Heart right ventricle (tissue), 16 donors: ENCODE measurements around the gene TPST2. TPM values are rescaled to one million over a fixed set of nuclear protein-coding genes. Genes with fewer than 3 reads are reported as not detected.

Experiments
- ATAC-seq, 8 donors: fragments of 200-7000 bp; cut with Tn5 transposase; one replicate each; pipeline ENCODE4 v1.9.1; 2020; ENCODE audit warnings: mild to moderate bottlenecking in 8 of 8, moderate library complexity in 8 of 8, moderate number of reproducible peaks in 1 of 8
- DNase-seq, 2 donors: peaks; one replicate each; pipeline ENCODE4 v3.0.0-alpha.2; 2020
- H3K27ac ChIP-seq, 10 donors: fragments of 200-600 bp; sonication (generic) in 2 of 10; one replicate each; pipeline versions ENCODE4 v1.5.0 to v1.8.0; 2020 to 2022; ENCODE audit warnings: mild to moderate bottlenecking in 3 of 10
- H3K27me3 ChIP-seq, 7 donors: fragments of 200-600 bp; one replicate each; pipeline ENCODE4 v1.8.0; 2021 to 2022; ENCODE audit warnings: mild to moderate bottlenecking in 2 of 7
- H3K36me3 ChIP-seq, 9 donors: fragments of 200-600 bp; sonication (generic) in 1 of 9; one replicate each; pipeline versions ENCODE4 v1.5.0 to v1.8.0; 2020 to 2022; ENCODE audit warnings: mild to moderate bottlenecking in 2 of 9
- H3K4me1 ChIP-seq, 9 donors: fragments of 200-600 bp; sonication (generic) in 1 of 9; one replicate each; pipeline versions ENCODE4 v1.5.0 to v1.8.0; 2020 to 2022; ENCODE audit warnings: mild to moderate bottlenecking in 4 of 9
- H3K4me3 ChIP-seq, 10 donors: fragments of 200-600 bp; sonication (generic) in 2 of 10; one replicate each; pipeline versions ENCODE4 v1.5.0 to v1.8.0; 2020 to 2022; ENCODE audit warnings: mild to moderate bottlenecking in 7 of 10, moderate library complexity in 2 of 10
- H3K9me3 ChIP-seq, 11 donors: fragments of 200-600 bp in 10 of 11; sonication (generic) in 2 of 11; one replicate each; pipeline versions ENCODE4 v1.5.0 to v1.8.0; 2013 to 2022; ENCODE audit warnings: mild to moderate bottlenecking in 2 of 11, control low read depth in 1 of 11, moderate library complexity in 1 of 11
- CTCF ChIP-seq, 9 donors: fragments of 200-600 bp; sonication (generic) in 2 of 9; IDR thresholded peaks; one replicate each; pipeline versions ENCODE4 v1.5.0 to v1.8.0; 2021 to 2022; ENCODE audit warnings: antibody characterized with exemption in 9 of 9, mild to moderate bottlenecking in 5 of 9, moderate library complexity in 1 of 9
- WGBS, 2 donors: extraction: QIAGEN DNeasy Blood & Tissue Kit; methylation state at CpG; one replicate each; pipeline ENCODE4 v1.1.7; 2013; ENCODE audit warnings: inconsistent platforms in 1 of 2; 5-methylcytosine and 5-hydroxymethylcytosine counted together
- intact Hi-C, 10 donors: fragments of 100-400 bp; cut with DNase I; formaldehyde crosslinking; loops; one replicate each; pipeline versions ENCODE4 v1.11.1 to v1.14.2; 2022
- polyA plus RNA-seq, 2 donors: library from polyadenylated mRNA; stranded (reverse); fragments of 200-250 nt; gene quantifications; one replicate each; pipeline ENCODE4 v1.2.3, GENCODE V29; 2013
- total RNA-seq, 10 donors: library from RNA; stranded (reverse); fragmentation: NEBNext Ultra II Directional in 3 of 10; extraction: Animal tissue kit (Norgen Biotek cat#: 25700) in 3 of 10; gene quantifications; one replicate each; pipeline versions ENCODE4 v1.2.1 to v1.2.4, GENCODE V29; 2021 to 2023
- donor health status: Arrhythmogenic right ventricular cardiomyopathy.
- donor health status: ischemic (EF 13 %, LVEDD 7.1; RV severe dilation, severe dysfunction).
- donor health status: healthy with polysubstance abuse.
- donor health status: DM: no; HTN: yes; CAD: no.
- donor health status: DM: no; HTN: no; CAD: no.
- donor health status: ischemic (EF 25% LVEDD 6.9; RV normal size, moderate dysfunction).
- donor health status: ischemic (EF 25% LVEDD 5.7; RV mildly dilated, moderate dysfunction).
- donor health status: healthy.
- donor health status: DM: yes; HTN: yes; CAD: no.
- donor health status: Ischemic cardiomyopathy.
- donor health status: ischemic (EF 35%, LVEDD 5.7; RV mildly dilated, moderate dysfunction).
- donor health status: nonischemic (EF 11% LVEDD 7.7; RV severe dilation, severe dysfunction).
- donor health status: DM: yes; HTN: yes; CAD: no.
- donor health status: PGD.
- donor health status: ischemic (EF 29% LVEDD 5.4; RV normal size, mild dysfunction).
- donor health status: nonischemic (EF 23%, LVEDD 6.1; RV moderate dilation, normal function).

The TPST2 gene
- total and polyA plus RNA-seq, 12 donors: 11.1 to 41.5 (median 21.7) TPM

GRCh38 chr22:26624803-26625202, 34.9 kb upstream of the TPST2 start:
- ATAC-seq: no peak
- DNase-seq: no peak
- Histone ChIP-seq H3K4me1 (peaks cover 0 to 5% (median 1%) of the 10 kb centered on the region in 9 donors), H3K9me3 (no peaks in the 10 kb centered on the region), H3K36me3 (no peaks in the 10 kb centered on the region), H3K4me3 (no peak overlapping the region), H3K27ac (no peak overlapping the region), H3K27me3 (no peaks in the 10 kb centered on the region)
- 86% methylated on average over 12 of the region's 12 CpGs for WGBS, 2 donors
- intact Hi-C loops: loop anchor here in 1 of 10 donors (5.0 kb wide), 1 partner anchor 33 kb away; the partner anchor contains the start of gene TPST2
- TF ChIP-seq CTCF (IDR thresholded peaks at IDR 0.05): no peak

DNA sequence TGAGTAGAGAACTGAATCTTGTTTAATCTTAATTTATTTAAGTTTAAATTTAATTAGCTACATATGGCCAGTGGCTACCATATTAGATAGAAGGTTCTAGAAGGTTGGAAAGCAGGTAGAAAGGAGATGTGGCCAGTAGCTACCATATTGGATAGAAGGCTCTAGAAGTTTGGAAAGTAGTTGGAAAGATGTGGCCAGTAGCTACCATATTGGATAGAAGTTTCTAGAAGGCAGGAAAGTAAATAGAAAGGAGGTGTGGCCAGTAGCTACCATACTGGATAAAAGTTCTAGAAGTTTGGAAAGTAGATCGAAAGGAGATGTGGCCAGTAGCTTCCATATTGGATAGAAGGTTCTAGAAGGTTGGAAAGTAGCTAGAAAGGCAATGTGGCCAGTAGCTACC, 34.1 kb upstream of the TPST2 start:
- peaks cover 0 to 13% (median 9%) of the 10 kb centered on the region in 9 donors for H3K4me1 ChIP-seq
- no peaks in the 10 kb centered on the region for H3K27me3 ChIP-seq
- no peak overlapping the region for H3K27ac ChIP-seq
- H3K36me3 ChIP-seq: no peaks in the 10 kb centered on the region
- TF ChIP-seq CTCF (IDR thresholded peaks at IDR 0.05): no peak
- no peak overlapping the region for H3K4me3 ChIP-seq
- WGBS, 2 donors: 96 to 97% methylated on average over 1 of the region's 1 CpG
- no peaks in the 10 kb centered on the region for H3K9me3 ChIP-seq
- ATAC-seq (no peak), DNase-seq (no peak)
- intact Hi-C loops: no loop called here

DNA sequence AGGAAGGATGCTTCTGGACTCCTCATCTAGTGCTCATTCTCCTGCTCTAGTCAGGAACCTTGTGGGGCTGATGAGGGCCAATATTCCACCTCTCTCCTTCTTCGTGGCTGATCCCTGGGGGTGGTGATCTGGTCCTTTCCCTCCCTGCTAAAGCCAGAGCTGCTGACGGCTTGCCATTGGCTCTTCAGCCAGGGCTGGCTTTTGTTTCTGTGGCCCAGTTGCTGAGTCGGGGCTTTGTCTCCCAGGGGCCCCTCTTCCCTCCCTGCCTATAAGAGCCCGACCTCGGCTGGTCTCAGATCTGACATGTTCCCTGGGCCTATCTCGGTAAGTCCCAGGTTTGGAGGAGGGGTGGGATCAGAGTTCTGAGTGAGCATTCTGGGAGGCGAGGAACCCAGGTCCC, 31.7 kb upstream of the TPST2 start, which contains the start of gene CRYBA4:
TSS of gene CRYBA4 (plus strand) at position 301 of the 400 bp plus-strand sequence. CDS start 634 bp downstream, outside the sequence.
- 71 to 77% methylated on average over 7 of the region's 7 CpGs for WGBS, 2 donors
- ATAC-seq: no peak
- no peak within 1 kb of the TSS for H3K27ac ChIP-seq
- no peak within 1 kb of the TSS for H3K4me3 ChIP-seq
- H3K27me3 ChIP-seq: peaks cover 0 to 5% (median 0%) of the 10 kb centered on the region in 7 donors
- peaks cover 0 to 33% (median 10%) of the 10 kb centered on the region in 9 donors for H3K4me1 ChIP-seq
- no peaks in the 10 kb centered on the region for H3K36me3 ChIP-seq
- no peak for TF ChIP-seq CTCF (IDR thresholded peaks at IDR 0.05)
- H3K9me3 ChIP-seq: no peaks in the 10 kb centered on the region
- intact Hi-C loops: no loop called here
- DNase-seq: no peak

DNA sequence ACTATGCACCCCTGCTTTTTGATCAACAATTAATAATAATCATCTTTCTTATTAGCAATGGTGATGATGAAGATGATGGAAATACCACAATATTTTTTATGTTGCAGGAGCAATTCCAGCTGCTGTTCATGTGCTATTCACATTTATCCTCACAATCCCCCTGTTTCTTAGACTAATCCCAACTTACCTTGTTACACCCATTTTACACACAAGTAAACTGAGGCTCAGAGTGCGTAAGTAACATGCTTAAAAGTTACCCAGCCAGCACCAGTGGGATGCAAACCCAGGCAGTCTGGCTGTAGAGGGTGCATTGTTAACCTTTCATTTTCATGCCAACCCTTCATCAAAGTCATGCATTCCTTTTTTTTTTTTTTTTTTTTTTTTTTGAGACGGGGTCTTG, 30.3 kb upstream of the TPST2 start:
- TF ChIP-seq CTCF (IDR thresholded peaks at IDR 0.05): no peak
- no peak for ATAC-seq
- 85 to 86% methylated on average over 2 of the region's 2 CpGs for WGBS, 2 donors
- H3K27ac ChIP-seq: no peak overlapping the region
- peaks cover 0 to 42% (median 10%) of the 10 kb centered on the region in 9 donors for H3K4me1 ChIP-seq
- H3K27me3 ChIP-seq: peaks cover 0 to 15% (median 1%) of the 10 kb centered on the region in 7 donors
- intact Hi-C loops: no loop called here
- H3K4me3 ChIP-seq: no peak overlapping the region
- no peaks in the 10 kb centered on the region for H3K36me3 ChIP-seq
- H3K9me3 ChIP-seq: no peaks in the 10 kb centered on the region
- DNase-seq: no peak
